ENCODE measurements around the gene UACA. TPM values are rescaled to one million over a fixed set of nuclear protein-coding genes. Genes with fewer than 3 reads are reported as not detected.

Gene UACA
- polyA plus RNA-seq, 2 donors = 27.1 to 83.5 TPM

GRCh38 chr15:70788114-70789049 is 25.0 kb upstream of the UACA start:
- no peak overlapping the region for H3K4me3 ChIP-seq (ENCODE audit: low read depth in 1 of 2, low read length in 2 of 2)
- no peak overlapping the region for H3K27ac ChIP-seq (ENCODE audit: low read depth in 2 of 2, low read length in 1 of 2)
- H3K36me3 ChIP-seq (ENCODE audit: control insufficient read depth in 2 of 2, insufficient read depth in 2 of 2, low read length in 1 of 2) = no peaks in the 10 kb centered on the region
- H3K4me1 ChIP-seq (ENCODE audit: control insufficient read depth in 2 of 2, insufficient read depth in 2 of 2, low read length in 1 of 2) = no peaks in the 10 kb centered on the region
- no peaks in the 10 kb centered on the region for H3K27me3 ChIP-seq (ENCODE audit: control insufficient read depth in 1 of 2, insufficient read depth in 2 of 2, low read length in 2 of 2)
- WGBS, 2 donors = 84 to 89% methylated on average over 6 of the region's 6 CpGs
- H3K9me3 ChIP-seq (ENCODE audit: control insufficient read depth in 2 of 2, insufficient read depth in 1 of 2, low read depth in 1 of 2, low read length in 1 of 2) = no peaks in the 10 kb centered on the region

- H3K4me3 ChIP-seq (ENCODE audit: low read depth in 1 of 2, low read length in 2 of 2) = no peak overlapping the region
- no peaks in the 10 kb centered on the region for H3K27me3 ChIP-seq (ENCODE audit: control insufficient read depth in 1 of 2, insufficient read depth in 2 of 2, low read length in 2 of 2)
- H3K36me3 ChIP-seq (ENCODE audit: control insufficient read depth in 2 of 2, insufficient read depth in 2 of 2, low read length in 1 of 2) = no peaks in the 10 kb centered on the region
- H3K27ac ChIP-seq (ENCODE audit: low read depth in 2 of 2, low read length in 1 of 2) = no peak overlapping the region
- H3K4me1 ChIP-seq (ENCODE audit: control insufficient read depth in 2 of 2, insufficient read depth in 2 of 2, low read length in 1 of 2) = no peaks in the 10 kb centered on the region
- H3K9me3 ChIP-seq (ENCODE audit: control insufficient read depth in 2 of 2, insufficient read depth in 1 of 2, low read depth in 1 of 2, low read length in 1 of 2) = no peaks in the 10 kb centered on the region
- 96 to 97% methylated on average over 4 of the region's 4 CpGs for WGBS, 2 donors
These were observed 23.6 kb upstream of the UACA start for GRCh38 chr15:70786996-70787395.

GRCh38 chr15:70783610-70784022 is 20.3 kb upstream of the UACA start:
- WGBS, 2 donors = 45 to 61% methylated on average over 6 of the region's 6 CpGs
- Histone ChIP-seq H3K9me3 (ENCODE audit: control insufficient read depth in 2 of 2, insufficient read depth in 1 of 2, low read depth in 1 of 2, low read length in 1 of 2) (no peaks in the 10 kb centered on the region), H3K4me3 (ENCODE audit: low read depth in 1 of 2, low read length in 2 of 2) (no peak overlapping the region), H3K27ac (ENCODE audit: low read depth in 2 of 2, low read length in 1 of 2) (peak overlapping the region; percentile 36 to 60), H3K4me1 (ENCODE audit: control insufficient read depth in 2 of 2, insufficient read depth in 2 of 2, low read length in 1 of 2) (peaks cover 0 to 5% of the 10 kb centered on the region in 2 donors), H3K27me3 (ENCODE audit: control insufficient read depth in 1 of 2, insufficient read depth in 2 of 2, low read length in 2 of 2) (no peaks in the 10 kb centered on the region), H3K36me3 (ENCODE audit: control insufficient read depth in 2 of 2, insufficient read depth in 2 of 2, low read length in 1 of 2) (no peaks in the 10 kb centered on the region)

DNA sequence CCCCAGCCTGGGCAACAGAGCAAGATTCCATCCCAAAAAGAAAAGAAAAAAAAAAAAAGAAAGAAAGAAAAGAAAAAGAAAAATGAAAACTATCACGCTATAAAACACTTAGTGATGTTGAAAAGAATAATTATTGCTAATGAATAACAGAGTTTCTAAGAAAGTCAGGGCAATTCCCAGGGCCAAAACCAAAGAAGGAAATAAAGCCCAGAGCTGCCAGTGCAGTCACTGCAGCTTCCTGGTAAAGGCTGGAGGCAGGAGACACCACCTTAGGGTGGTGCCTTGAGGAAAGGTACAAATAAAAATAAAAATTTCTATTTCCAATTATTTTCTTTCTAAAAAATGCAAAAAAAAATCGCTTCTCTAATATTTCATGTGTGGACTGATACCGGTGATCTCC is 19.7 kb upstream of the UACA start:
- Histone ChIP-seq H3K36me3 (ENCODE audit: control insufficient read depth in 2 of 2, insufficient read depth in 2 of 2, low read length in 1 of 2) (no peaks in the 10 kb centered on the region), H3K4me3 (ENCODE audit: low read depth in 1 of 2, low read length in 2 of 2) (no peak overlapping the region), H3K9me3 (ENCODE audit: control insufficient read depth in 2 of 2, insufficient read depth in 1 of 2, low read depth in 1 of 2, low read length in 1 of 2) (no peaks in the 10 kb centered on the region), H3K27ac (ENCODE audit: low read depth in 2 of 2, low read length in 1 of 2) (peak overlapping the region; percentile 36 to 42), H3K4me1 (ENCODE audit: control insufficient read depth in 2 of 2, insufficient read depth in 2 of 2, low read length in 1 of 2) (peaks cover 0 to 5% of the 10 kb centered on the region in 2 donors), H3K27me3 (ENCODE audit: control insufficient read depth in 1 of 2, insufficient read depth in 2 of 2, low read length in 2 of 2) (no peaks in the 10 kb centered on the region)
- 75 to 81% methylated on average over 3 of the region's 3 CpGs for WGBS, 2 donors

DNA sequence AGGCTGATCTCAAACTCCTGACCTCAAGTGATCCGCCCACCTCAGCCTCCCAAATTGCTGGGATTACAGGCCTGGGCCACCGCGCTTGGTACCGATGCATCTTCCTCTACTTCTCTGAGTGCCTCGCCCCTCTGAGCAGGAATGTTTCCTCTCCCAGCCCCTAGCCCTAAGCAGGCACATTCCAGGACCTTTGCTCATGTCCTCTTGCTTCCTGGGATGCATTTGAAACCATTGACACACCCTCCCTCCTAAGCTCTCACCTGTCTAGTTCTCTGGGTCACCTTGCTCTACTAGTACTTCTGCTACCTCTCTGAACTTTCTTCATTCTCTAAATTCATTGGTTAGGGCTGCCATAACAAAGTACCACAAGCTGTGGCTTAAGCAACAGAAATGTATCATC is 17.9 kb upstream of the UACA start:
- H3K27ac ChIP-seq (ENCODE audit: low read depth in 2 of 2, low read length in 1 of 2) = peak overlapping the region; percentile 72 to 82
- no peak overlapping the region for H3K4me3 ChIP-seq (ENCODE audit: low read depth in 1 of 2, low read length in 2 of 2)
- H3K27me3 ChIP-seq (ENCODE audit: control insufficient read depth in 1 of 2, insufficient read depth in 2 of 2, low read length in 2 of 2) = no peaks in the 10 kb centered on the region
- H3K36me3 ChIP-seq (ENCODE audit: control insufficient read depth in 2 of 2, insufficient read depth in 2 of 2, low read length in 1 of 2) = no peaks in the 10 kb centered on the region
- peaks cover 0 to 5% of the 10 kb centered on the region in 2 donors for H3K4me1 ChIP-seq (ENCODE audit: control insufficient read depth in 2 of 2, insufficient read depth in 2 of 2, low read length in 1 of 2)
- 79 to 81% methylated on average over 5 of the region's 5 CpGs for WGBS, 2 donors
- no peaks in the 10 kb centered on the region for H3K9me3 ChIP-seq (ENCODE audit: control insufficient read depth in 2 of 2, insufficient read depth in 1 of 2, low read depth in 1 of 2, low read length in 1 of 2)

DNA sequence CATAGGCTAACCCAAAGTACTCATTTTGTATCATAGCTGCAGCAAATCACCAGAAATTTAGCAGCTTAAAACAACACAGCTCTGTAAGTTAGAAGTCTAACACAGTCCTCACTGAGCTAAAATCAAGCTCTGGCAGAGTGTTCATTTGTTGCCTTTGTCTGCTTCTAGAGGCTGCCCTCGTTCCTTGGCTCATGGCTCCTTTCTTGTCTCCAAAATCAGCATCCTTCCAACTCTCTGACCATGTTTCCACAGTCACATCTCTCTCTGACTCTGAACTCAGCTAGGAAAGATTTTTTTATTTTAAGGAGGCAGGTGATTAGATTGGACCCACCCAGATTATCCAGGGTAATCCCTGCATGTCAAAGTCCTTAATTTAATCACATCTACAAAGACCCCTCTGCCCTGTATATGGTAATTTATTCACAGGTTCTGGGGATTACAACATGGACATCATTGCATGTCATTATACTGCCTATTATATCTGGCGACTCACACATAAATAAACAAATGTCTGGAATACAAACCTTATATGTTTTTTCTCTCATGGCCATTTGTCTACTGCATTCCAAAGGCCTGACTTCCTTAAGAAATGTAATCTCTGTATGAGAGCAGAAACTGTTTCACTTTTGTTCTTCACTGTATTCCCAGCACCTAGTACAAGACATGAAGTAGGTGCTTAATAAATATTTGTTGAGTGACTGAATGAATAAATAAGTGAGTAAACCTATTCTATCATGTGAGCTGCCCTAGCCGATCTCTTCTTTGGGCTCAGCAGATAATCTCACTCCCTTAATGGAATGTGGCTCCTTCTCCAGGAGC is 15.1 kb upstream of the UACA start:
- H3K36me3 ChIP-seq (ENCODE audit: control insufficient read depth in 2 of 2, insufficient read depth in 2 of 2, low read length in 1 of 2) = no peaks in the 10 kb centered on the region
- WGBS, 2 donors = 53 to 57% methylated on average over 3 of the region's 3 CpGs
- H3K9me3 ChIP-seq (ENCODE audit: control insufficient read depth in 2 of 2, insufficient read depth in 1 of 2, low read depth in 1 of 2, low read length in 1 of 2) = no peaks in the 10 kb centered on the region
- peaks cover 0 to 5% of the 10 kb centered on the region in 2 donors for H3K4me1 ChIP-seq (ENCODE audit: control insufficient read depth in 2 of 2, insufficient read depth in 2 of 2, low read length in 1 of 2)
- no peaks in the 10 kb centered on the region for H3K27me3 ChIP-seq (ENCODE audit: control insufficient read depth in 1 of 2, insufficient read depth in 2 of 2, low read length in 2 of 2)
- H3K4me3 ChIP-seq (ENCODE audit: low read depth in 1 of 2, low read length in 2 of 2) = no peak overlapping the region
- H3K27ac ChIP-seq (ENCODE audit: low read depth in 2 of 2, low read length in 1 of 2) = peak overlapping the region in 1 of 2 donors; percentile 8

DNA sequence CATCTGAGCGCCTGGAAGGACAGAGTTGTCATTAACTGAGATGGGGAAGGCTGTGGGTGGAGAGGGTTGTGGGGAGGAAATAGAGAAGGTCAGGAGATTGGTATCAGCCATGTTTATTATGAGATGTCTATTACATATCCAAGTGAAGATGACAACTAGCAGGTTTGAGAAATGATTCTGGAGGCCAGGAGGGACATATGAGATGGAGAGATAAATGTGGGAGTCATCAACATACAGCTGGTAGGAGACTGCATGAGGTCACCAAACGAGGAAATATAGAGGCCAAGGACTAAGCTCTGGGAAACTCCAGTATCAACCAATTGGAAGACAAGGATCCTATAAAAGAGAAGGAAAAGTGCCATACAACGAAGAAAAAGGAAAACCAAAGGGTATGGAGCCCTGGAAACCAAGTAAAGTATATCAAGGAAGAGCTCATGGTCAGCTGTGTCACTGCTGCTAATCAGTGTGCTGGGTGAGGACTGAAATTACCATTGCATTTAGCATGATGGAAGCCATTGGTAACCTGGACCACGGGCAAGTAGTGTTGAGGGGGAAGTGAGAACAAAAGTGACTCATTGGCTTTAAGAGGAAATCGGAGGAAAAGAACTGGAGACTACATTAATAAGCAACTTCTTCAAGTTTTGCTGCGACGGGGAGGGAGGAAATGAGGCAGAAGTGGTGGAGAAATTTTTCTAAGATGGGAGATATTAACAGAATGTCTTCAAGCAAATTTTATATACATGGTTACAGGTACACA is 14.0 kb upstream of the UACA start:
- no peaks in the 10 kb centered on the region for H3K27me3 ChIP-seq (ENCODE audit: control insufficient read depth in 1 of 2, insufficient read depth in 2 of 2, low read length in 2 of 2)
- H3K4me3 ChIP-seq (ENCODE audit: low read depth in 1 of 2, low read length in 2 of 2) = no peak overlapping the region
- H3K4me1 ChIP-seq (ENCODE audit: control insufficient read depth in 2 of 2, insufficient read depth in 2 of 2, low read length in 1 of 2) = peaks cover 0 to 5% of the 10 kb centered on the region in 2 donors
- WGBS, 2 donors = 80 to 84% methylated on average over 7 of the region's 7 CpGs
- H3K9me3 ChIP-seq (ENCODE audit: control insufficient read depth in 2 of 2, insufficient read depth in 1 of 2, low read depth in 1 of 2, low read length in 1 of 2) = no peaks in the 10 kb centered on the region
- H3K36me3 ChIP-seq (ENCODE audit: control insufficient read depth in 2 of 2, insufficient read depth in 2 of 2, low read length in 1 of 2) = no peaks in the 10 kb centered on the region
- no peak overlapping the region for H3K27ac ChIP-seq (ENCODE audit: low read depth in 2 of 2, low read length in 1 of 2)

DNA sequence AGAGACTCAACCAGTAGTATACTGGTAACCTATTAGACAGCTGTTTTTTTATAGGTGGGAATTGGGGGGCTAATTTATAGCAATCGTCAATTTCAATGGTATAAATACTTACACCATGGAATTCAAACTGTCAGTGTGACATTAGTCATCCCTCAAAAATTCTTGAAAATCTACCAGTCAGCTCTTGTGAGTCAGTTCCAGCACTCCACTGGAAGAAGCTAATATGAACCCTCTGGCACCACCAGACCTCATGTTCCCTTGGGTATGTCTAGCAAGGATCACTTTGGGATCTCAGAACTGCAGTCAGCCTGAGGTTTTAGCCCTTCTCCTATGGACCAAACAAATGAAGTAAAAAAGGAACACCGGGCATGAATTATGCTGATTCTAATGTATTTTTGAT is 11.8 kb upstream of the UACA start:
- Histone ChIP-seq H3K4me3 (ENCODE audit: low read depth in 1 of 2, low read length in 2 of 2) (no peak overlapping the region), H3K36me3 (ENCODE audit: control insufficient read depth in 2 of 2, insufficient read depth in 2 of 2, low read length in 1 of 2) (no peaks in the 10 kb centered on the region), H3K9me3 (ENCODE audit: control insufficient read depth in 2 of 2, insufficient read depth in 1 of 2, low read depth in 1 of 2, low read length in 1 of 2) (no peaks in the 10 kb centered on the region), H3K27me3 (ENCODE audit: control insufficient read depth in 1 of 2, insufficient read depth in 2 of 2, low read length in 2 of 2) (no peaks in the 10 kb centered on the region), H3K4me1 (ENCODE audit: control insufficient read depth in 2 of 2, insufficient read depth in 2 of 2, low read length in 1 of 2) (peaks cover 0 to 2% of the 10 kb centered on the region in 2 donors), H3K27ac (ENCODE audit: low read depth in 2 of 2, low read length in 1 of 2) (no peak overlapping the region)
- WGBS, 2 donors = 70 to 74% methylated on average over 2 of the region's 2 CpGs

GRCh38 chr15:70772402-70772801 is 9.0 kb upstream of the UACA start:
- H3K9me3 ChIP-seq (ENCODE audit: control insufficient read depth in 2 of 2, insufficient read depth in 1 of 2, low read depth in 1 of 2, low read length in 1 of 2) = no peaks in the 10 kb centered on the region
- no peaks in the 10 kb centered on the region for H3K36me3 ChIP-seq (ENCODE audit: control insufficient read depth in 2 of 2, insufficient read depth in 2 of 2, low read length in 1 of 2)
- no peak overlapping the region for H3K27ac ChIP-seq (ENCODE audit: low read depth in 2 of 2, low read length in 1 of 2)
- 93 to 97% methylated on average over 3 of the region's 3 CpGs for WGBS, 2 donors
- no peaks in the 10 kb centered on the region for H3K27me3 ChIP-seq (ENCODE audit: control insufficient read depth in 1 of 2, insufficient read depth in 2 of 2, low read length in 2 of 2)
- H3K4me1 ChIP-seq (ENCODE audit: control insufficient read depth in 2 of 2, insufficient read depth in 2 of 2, low read length in 1 of 2) = no peaks in the 10 kb centered on the region
- no peak overlapping the region for H3K4me3 ChIP-seq (ENCODE audit: low read depth in 1 of 2, low read length in 2 of 2)

All from esophagus (tissue), 2 donors.